KMS-11 (cell line): ENCODE results near the gene PARD6G.

Experiments used
- H2AFZ ChIP-seq: fragments of 200-600 bp; sonication (generic); 2 replicates; pipeline ENCODE4 v1.6.1; 2016; ENCODE audit warnings: antibody characterized with exemption, mixed run types, low read depth
- H3K27ac ChIP-seq: fragments of 200-600 bp; sonication (generic); 2 replicates; pipeline ENCODE4 v1.6.1; 2016; ENCODE audit warnings: mild to moderate bottlenecking, mixed run types
- H3K27me3 ChIP-seq: fragments of 200-600 bp; sonication (generic); 2 replicates; pipeline ENCODE4 v1.6.1; 2017; ENCODE audit warnings: mild to moderate bottlenecking, low read depth, mixed run types, moderate library complexity; ENCODE audit not compliant: insufficient read depth
- H3K36me3 ChIP-seq: fragments of 200-600 bp; sonication (generic); 2 replicates; pipeline ENCODE4 v1.6.1; 2017; ENCODE audit warnings: mild to moderate bottlenecking, mixed run types; ENCODE audit not compliant: insufficient read depth
- H3K4me1 ChIP-seq: fragments of 200-600 bp; sonication (generic); 2 replicates; pipeline ENCODE4 v1.6.1; 2016; ENCODE audit warnings: mild to moderate bottlenecking, low read depth, mixed run types; ENCODE audit not compliant: poor library complexity, severe bottlenecking
- H3K4me2 ChIP-seq: fragments of 200-600 bp; sonication (generic); 2 replicates; pipeline ENCODE4 v1.7.0; 2016; ENCODE audit warnings: mild to moderate bottlenecking, mixed run types
- H3K4me3 ChIP-seq: fragments of 200-600 bp; sonication (generic); IDR thresholded peaks from 2 replicates; pipeline ENCODE4 v1.6.1; 2017; ENCODE audit warnings: low read depth, low read length, mixed read lengths; ENCODE audit not compliant: insufficient read depth
- H3K79me2 ChIP-seq: fragments of 200-600 bp; sonication (generic); 2 replicates; pipeline ENCODE4 v1.6.1; 2016; ENCODE audit warnings: low read depth, mixed run types; ENCODE audit not compliant: insufficient read depth
- H3K9ac ChIP-seq: fragments of 200-600 bp; sonication (generic); 2 replicates; pipeline ENCODE4 v1.6.1; 2016; ENCODE audit warnings: mild to moderate bottlenecking, mixed run types
- H4K20me1 ChIP-seq: fragments of 200-600 bp; sonication (generic); 2 replicates; pipeline ENCODE4 v1.6.1; 2016; ENCODE audit warnings: mild to moderate bottlenecking, mixed run types; ENCODE audit not compliant: insufficient read depth
- TF ChIP-seq, protein P1 (sequence below): fragments of 200-600 bp; sonication (generic); conservative IDR thresholded peaks from 2 replicates; pipeline ENCODE4 v1.6.1; 2017; ENCODE audit warnings: low read depth, mild to moderate bottlenecking, antibody characterized with exemption, low read length, moderate library complexity, mixed read lengths

The PARD6G gene

DNA sequence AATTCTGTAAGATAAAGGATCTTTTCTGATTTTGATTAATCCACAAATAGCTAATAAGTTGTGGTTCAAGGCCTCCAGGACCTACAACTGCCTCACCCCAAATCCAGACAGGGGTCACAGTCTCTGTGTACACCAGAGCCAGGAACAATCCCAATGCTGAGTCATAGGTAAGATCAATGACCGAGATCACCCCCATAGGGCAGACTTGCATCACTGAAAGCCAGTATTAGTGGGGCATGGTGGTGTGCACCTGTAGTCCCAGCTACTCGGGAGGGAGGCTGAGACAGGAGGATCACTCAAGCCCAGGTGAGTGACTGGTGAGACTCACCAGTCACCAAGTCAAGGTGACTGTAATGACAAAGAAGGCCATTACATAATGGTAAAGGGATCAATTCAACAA is 12.9 kb downstream of the PARD6G start:
- TF ChIP-seq, protein P1, sequence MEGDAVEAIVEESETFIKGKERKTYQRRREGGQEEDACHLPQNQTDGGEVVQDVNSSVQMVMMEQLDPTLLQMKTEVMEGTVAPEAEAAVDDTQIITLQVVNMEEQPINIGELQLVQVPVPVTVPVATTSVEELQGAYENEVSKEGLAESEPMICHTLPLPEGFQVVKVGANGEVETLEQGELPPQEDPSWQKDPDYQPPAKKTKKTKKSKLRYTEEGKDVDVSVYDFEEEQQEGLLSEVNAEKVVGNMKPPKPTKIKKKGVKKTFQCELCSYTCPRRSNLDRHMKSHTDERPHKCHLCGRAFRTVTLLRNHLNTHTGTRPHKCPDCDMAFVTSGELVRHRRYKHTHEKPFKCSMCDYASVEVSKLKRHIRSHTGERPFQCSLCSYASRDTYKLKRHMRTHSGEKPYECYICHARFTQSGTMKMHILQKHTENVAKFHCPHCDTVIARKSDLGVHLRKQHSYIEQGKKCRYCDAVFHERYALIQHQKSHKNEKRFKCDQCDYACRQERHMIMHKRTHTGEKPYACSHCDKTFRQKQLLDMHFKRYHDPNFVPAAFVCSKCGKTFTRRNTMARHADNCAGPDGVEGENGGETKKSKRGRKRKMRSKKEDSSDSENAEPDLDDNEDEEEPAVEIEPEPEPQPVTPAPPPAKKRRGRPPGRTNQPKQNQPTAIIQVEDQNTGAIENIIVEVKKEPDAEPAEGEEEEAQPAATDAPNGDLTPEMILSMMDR = no peak

DNA sequence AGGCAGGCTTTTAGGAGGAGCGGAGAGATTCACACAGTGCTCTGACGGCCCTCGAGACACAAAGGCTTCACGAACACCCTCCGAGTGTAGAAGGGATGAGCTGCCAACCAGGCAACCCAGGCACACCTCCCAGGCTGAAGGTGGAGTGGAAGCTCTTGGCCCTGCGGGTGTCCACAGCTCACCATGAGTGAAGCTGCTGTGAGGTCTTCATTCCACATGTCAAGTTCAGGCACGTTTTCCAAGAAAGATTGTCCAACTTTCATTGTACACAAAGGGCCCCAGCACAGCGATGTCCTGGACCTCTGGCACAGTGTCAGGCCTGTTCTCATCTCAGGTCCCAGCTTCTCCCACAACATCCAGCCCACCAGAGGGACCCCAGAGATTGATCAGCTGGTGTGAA is 13.4 kb downstream of the PARD6G start:
- Histone ChIP-seq H4K20me1 (no peaks in the 10 kb centered on the region), H2AFZ (no peak overlapping the region), H3K9ac (no peak overlapping the region), H3K27ac (no peak overlapping the region), H3K79me2 (no peaks in the 10 kb centered on the region), H3K36me3 (no peaks in the 10 kb centered on the region), H3K4me2 (no peak overlapping the region), H3K27me3 (no peaks in the 10 kb centered on the region), H3K4me1 (no peaks in the 10 kb centered on the region), H3K4me3 (no peak overlapping the region)
- TF ChIP-seq, protein P1 = no peak

More for the DNA sequence above, 12.9 kb downstream of the PARD6G start:
- Histone ChIP-seq H3K4me3 (no peak overlapping the region), H4K20me1 (no peaks in the 10 kb centered on the region), H2AFZ (no peak overlapping the region), H3K9ac (no peak overlapping the region), H3K79me2 (no peaks in the 10 kb centered on the region), H3K27me3 (no peaks in the 10 kb centered on the region), H3K36me3 (no peaks in the 10 kb centered on the region), H3K4me2 (no peak overlapping the region), H3K27ac (no peak overlapping the region), H3K4me1 (no peaks in the 10 kb centered on the region)

DNA sequence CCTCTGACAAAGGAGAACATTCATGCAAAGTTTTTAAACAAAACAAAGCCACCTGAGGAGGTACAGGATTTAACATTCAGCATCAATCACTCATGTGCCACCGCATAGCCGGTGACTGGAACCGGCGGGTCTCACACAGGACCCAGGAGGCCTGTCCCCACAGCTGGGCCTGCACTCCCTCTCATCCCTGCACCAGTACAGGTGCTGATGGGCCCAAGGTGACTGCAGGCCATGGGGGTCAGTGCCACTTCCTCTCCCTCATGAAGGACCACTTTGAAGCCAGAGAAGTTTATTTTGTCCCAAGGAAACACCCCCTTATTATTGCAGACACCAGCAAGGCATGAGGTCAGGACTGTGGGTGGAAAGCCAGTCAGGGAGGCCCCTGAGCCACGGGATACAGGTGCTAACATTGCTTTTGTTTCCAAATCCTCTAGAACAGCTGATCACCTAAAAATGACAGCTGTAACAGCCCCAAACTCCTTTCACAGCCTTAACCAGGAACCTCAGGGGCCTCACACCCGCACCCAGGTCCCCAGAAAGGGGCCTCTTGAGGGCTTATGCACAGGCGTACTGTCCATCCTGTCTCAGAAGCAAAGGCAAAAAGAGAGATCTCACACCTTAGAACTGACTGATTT is 14.0 kb downstream of the PARD6G start:
- no peaks in the 10 kb centered on the region for H3K27me3 ChIP-seq
- H4K20me1 ChIP-seq = no peaks in the 10 kb centered on the region
- no peak overlapping the region for H3K4me3 ChIP-seq
- H2AFZ ChIP-seq = no peak overlapping the region
- no peaks in the 10 kb centered on the region for H3K36me3 ChIP-seq
- H3K4me1 ChIP-seq = no peaks in the 10 kb centered on the region
- TF ChIP-seq, protein P1 = no peak
- no peak overlapping the region for H3K4me2 ChIP-seq
- no peaks in the 10 kb centered on the region for H3K79me2 ChIP-seq
- H3K27ac ChIP-seq = no peak overlapping the region
- H3K9ac ChIP-seq = no peak overlapping the region

DNA sequence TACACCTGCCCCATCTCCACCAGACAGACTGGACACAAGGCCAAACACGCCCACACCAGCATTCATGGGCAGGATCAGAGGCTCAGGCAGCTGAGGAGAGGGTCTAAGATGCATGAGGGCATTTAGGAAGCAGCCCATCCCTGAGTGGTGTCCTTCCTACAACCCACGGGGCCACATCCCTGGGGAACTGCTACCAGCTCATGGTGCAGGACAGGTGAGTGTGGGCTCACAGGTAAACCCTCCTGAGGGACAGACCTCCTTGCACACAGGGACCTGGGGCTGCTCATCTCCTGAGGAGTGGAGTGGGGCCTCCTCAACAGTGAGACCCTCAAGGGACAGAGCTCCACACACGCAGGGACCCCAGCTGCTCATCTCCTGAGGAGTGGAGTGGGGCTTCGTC is 14.6 kb downstream of the PARD6G start:
- H3K27ac ChIP-seq = no peak overlapping the region
- no peaks in the 10 kb centered on the region for H3K4me1 ChIP-seq
- TF ChIP-seq, protein P1 = no peak
- H4K20me1 ChIP-seq = no peaks in the 10 kb centered on the region
- no peak overlapping the region for H3K9ac ChIP-seq
- no peaks in the 10 kb centered on the region for H3K27me3 ChIP-seq
- no peak overlapping the region for H3K4me3 ChIP-seq
- H3K36me3 ChIP-seq = no peaks in the 10 kb centered on the region
- H3K4me2 ChIP-seq = no peak overlapping the region
- no peaks in the 10 kb centered on the region for H3K79me2 ChIP-seq
- no peak overlapping the region for H2AFZ ChIP-seq
